ENCODE measurements around the gene KLK3. TPM values are rescaled to one million over a fixed set of nuclear protein-coding genes. Genes with fewer than 3 reads are reported as not detected.

The KLK3 gene
- total RNA-seq, 1 donor from 2014 or later: not detected

GRCh38 chr19:50897191-50897607 lies 42.5 kb downstream of the KLK3 start:
- DNase-seq (no peak), ATAC-seq (no peak)
- intact Hi-C loops (cut with DNase I): no loop called here

DNA sequence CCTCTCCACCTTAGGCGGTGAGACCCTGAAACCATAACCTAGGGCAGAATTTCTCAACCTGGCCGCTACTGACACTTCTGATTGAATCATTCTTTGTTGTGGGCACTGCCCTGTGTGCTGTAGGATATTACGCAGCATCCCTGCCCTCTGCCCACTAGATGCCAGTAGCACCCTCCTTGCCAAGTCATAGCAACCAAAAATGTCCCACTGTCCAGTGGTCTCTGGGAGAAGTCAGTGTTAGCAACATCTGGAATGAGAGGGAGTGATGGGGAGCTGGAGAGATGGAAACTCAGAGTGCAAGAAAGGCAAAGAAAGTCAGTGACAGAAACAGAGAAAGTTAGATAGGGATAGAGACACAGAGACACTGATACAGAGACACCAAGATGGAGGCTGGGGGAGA lies 42.9 kb downstream of the KLK3 start:
- no peaks in the 10 kb centered on the region for H3K4me1 ChIP-seq
- no peak for DNase-seq
- intact Hi-C loops (cut with DNase I): no loop called here
- H3K27me3 ChIP-seq: peaks cover 7% of the 10 kb centered on the region
- H3K27ac ChIP-seq: no peak overlapping the region
- no peak overlapping the region for H3K4me3 ChIP-seq
- no peaks in the 10 kb centered on the region for H3K9me3 ChIP-seq
- no peaks in the 10 kb centered on the region for H3K36me3 ChIP-seq
- TF ChIP-seq, protein P1, sequence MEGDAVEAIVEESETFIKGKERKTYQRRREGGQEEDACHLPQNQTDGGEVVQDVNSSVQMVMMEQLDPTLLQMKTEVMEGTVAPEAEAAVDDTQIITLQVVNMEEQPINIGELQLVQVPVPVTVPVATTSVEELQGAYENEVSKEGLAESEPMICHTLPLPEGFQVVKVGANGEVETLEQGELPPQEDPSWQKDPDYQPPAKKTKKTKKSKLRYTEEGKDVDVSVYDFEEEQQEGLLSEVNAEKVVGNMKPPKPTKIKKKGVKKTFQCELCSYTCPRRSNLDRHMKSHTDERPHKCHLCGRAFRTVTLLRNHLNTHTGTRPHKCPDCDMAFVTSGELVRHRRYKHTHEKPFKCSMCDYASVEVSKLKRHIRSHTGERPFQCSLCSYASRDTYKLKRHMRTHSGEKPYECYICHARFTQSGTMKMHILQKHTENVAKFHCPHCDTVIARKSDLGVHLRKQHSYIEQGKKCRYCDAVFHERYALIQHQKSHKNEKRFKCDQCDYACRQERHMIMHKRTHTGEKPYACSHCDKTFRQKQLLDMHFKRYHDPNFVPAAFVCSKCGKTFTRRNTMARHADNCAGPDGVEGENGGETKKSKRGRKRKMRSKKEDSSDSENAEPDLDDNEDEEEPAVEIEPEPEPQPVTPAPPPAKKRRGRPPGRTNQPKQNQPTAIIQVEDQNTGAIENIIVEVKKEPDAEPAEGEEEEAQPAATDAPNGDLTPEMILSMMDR (IDR thresholded peaks at IDR 0.05): no peak
- no peak for ATAC-seq

More at GRCh38 chr19:50897191-50897607, 42.5 kb downstream of the KLK3 start:
- H3K4me3 ChIP-seq: no peak overlapping the region
- TF ChIP-seq, protein P1 (IDR thresholded peaks at IDR 0.05): no peak
- peaks cover 7% of the 10 kb centered on the region for H3K27me3 ChIP-seq
- no peak overlapping the region for H3K27ac ChIP-seq
- no peaks in the 10 kb centered on the region for H3K9me3 ChIP-seq
- no peaks in the 10 kb centered on the region for H3K4me1 ChIP-seq
- H3K36me3 ChIP-seq: no peaks in the 10 kb centered on the region

DNA sequence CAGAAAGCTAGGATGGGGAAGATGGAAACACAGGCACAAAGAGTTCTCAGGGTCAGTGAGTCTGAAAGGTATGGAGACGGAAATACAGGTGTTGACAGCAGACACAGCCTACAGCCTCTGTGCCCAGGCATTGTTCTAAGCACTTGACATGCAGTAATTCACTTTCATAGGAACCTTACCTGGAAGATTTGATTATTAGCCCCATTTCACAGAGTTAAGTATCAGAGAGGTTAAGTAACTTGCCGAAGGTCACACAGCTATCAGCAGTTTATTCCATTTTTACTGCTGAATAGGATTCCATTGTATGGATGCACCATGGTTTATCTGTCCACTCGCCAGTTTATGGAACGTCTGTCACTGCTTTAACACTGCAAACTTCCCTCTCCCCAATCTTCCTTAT lies 43.3 kb downstream of the KLK3 start:
- Histone ChIP-seq H3K36me3 (no peaks in the 10 kb centered on the region), H3K27ac (no peak overlapping the region), H3K4me1 (no peaks in the 10 kb centered on the region), H3K4me3 (no peak overlapping the region), H3K27me3 (peaks cover 3% of the 10 kb centered on the region), H3K9me3 (no peaks in the 10 kb centered on the region)
- TF ChIP-seq, protein P1 (IDR thresholded peaks at IDR 0.05): no peak
- ATAC-seq (no peak), DNase-seq (no peak)
- intact Hi-C loops (cut with DNase I): no loop called here

GRCh38 chr19:50899569-50899968 lies 44.9 kb downstream of the KLK3 start:
- Histone ChIP-seq H3K9me3 (no peaks in the 10 kb centered on the region), H3K27me3 (no peaks in the 10 kb centered on the region), H3K4me1 (no peaks in the 10 kb centered on the region), H3K36me3 (no peaks in the 10 kb centered on the region), H3K27ac (no peak overlapping the region), H3K4me3 (no peak overlapping the region)
- no peak for DNase-seq
- no peak for ATAC-seq
- TF ChIP-seq, protein P1 (IDR thresholded peaks at IDR 0.05): no peak
- intact Hi-C loops (cut with DNase I): no loop called here

- no peak overlapping the region for H3K27ac ChIP-seq
- H3K9me3 ChIP-seq: no peaks in the 10 kb centered on the region
- ATAC-seq: no peak
- intact Hi-C loops (cut with DNase I): no loop called here
- H3K4me3 ChIP-seq: no peak overlapping the region
- TF ChIP-seq, protein P1 (IDR thresholded peaks at IDR 0.05): no peak
- no peaks in the 10 kb centered on the region for H3K36me3 ChIP-seq
- no peaks in the 10 kb centered on the region for H3K4me1 ChIP-seq
- peaks cover 23% of the 10 kb centered on the region for H3K27me3 ChIP-seq
- no peak for DNase-seq
These were observed 47.9 kb downstream of the KLK3 start for GRCh38 chr19:50902640-50903039.

- H3K9me3 ChIP-seq: no peaks in the 10 kb centered on the region
- no peaks in the 10 kb centered on the region for H3K4me1 ChIP-seq
- no peak for DNase-seq
- TF ChIP-seq, protein P1 (IDR thresholded peaks at IDR 0.05): peak; percentile 28
- ATAC-seq: peak; percentile 66
- peaks cover 52% of the 10 kb centered on the region for H3K27me3 ChIP-seq
- H3K27ac ChIP-seq: no peak overlapping the region
- no peaks in the 10 kb centered on the region for H3K36me3 ChIP-seq
- intact Hi-C loops (cut with DNase I): no loop called here
- H3K4me3 ChIP-seq: no peak overlapping the region
These were observed 51.5 kb downstream of the KLK3 start for GRCh38 chr19:50906217-50906616.

Data from upper lobe of right lung (tissue), 1 donor.